SKM-1 (cell line): ENCODE measurements around the gene CCDC88C.

Experiments used
- DNase-seq: peaks from one replicate; lab custom pipeline; 2025; ENCODE audit not compliant: unreplicated experiment; lab: John Stamatoyannopoulos, UW

The CCDC88C gene

GRCh38 chr14:91295851-91296796 lies 121.5 kb downstream of the CCDC88C start:
- DNase-seq, result no peak

GRCh38 chr14:91295276-91295845 lies 122.3 kb downstream of the CCDC88C start:
- DNase-seq, result no peak

- DNase-seq, result no peak
These were observed 123.5 kb downstream of the CCDC88C start for GRCh38 chr14:91294153-91294552.

DNA sequence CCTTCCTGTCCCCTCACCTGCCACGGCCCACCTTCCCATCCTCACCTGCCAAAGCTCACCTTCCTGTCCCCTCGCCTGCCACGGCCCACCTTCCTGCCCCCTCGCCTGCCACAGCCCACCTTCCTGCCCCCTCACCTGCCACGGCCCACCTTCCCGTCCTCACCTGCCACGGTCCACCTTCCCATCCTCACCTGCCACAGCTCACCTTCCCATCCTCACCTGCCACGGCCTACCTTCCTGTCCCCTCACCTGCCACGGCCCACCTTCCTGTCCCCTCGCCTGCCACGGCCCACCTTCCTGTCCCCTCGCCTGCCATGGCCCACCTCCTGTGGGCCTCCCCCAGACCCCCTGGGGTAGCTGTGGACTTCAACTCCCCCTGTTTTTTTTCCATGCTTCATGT lies 124.3 kb downstream of the CCDC88C start:
- DNase-seq, result no peak

DNA sequence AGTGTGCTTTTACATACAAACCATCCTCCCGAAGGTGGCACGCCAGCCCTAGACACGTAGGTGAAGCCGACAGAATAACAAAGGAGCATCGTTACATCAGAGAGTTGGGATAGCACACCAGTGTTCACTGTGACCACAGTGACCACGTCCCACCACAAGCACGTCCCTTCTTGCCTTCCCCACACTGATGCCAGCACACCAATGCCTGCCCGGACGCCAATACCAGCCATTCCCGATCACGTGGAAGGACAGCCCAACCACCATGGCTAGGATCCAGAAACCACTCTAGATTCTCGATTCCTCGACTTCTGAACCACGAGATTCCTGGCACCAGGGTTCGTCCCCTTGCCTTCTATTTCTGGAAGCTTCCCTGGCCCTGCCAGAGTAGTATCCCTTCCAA lies 125.1 kb downstream of the CCDC88C start:
- no peak for DNase-seq

GRCh38 chr14:91291786-91292405 lies 125.7 kb downstream of the CCDC88C start:
- no peak for DNase-seq

- DNase-seq, result no peak
These were observed 126.6 kb downstream of the CCDC88C start for GRCh38 chr14:91290986-91291385.

DNA sequence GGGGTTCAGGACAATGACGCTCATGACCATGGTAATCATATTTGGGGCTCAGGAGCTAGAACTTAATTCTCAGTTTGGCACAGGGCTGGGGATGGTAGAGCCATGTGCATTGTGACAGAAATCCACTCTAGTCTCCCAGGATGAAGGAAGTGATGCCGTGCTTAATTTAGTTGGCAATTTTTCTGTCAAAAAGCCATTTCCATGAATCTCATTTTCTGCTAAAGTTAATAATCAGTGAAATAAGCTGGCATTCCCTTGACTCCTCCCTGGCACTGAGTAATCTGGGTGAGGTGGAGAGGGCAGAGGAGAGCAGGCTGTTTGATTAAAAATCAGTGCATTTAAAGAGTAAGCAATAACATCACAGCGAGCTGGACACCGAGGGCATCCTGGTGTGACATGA lies 128.2 kb downstream of the CCDC88C start:
- no peak for DNase-seq

- no peak for DNase-seq
These were observed 128.7 kb downstream of the CCDC88C start for GRCh38 chr14:91288876-91289275.

GRCh38 chr14:91286530-91286937 lies 131.1 kb downstream of the CCDC88C start:
- DNase-seq, result no peak

- DNase-seq, result no peak
These were observed 132.7 kb downstream of the CCDC88C start for GRCh38 chr14:91284791-91285548.

- no peak for DNase-seq
These were observed 133.4 kb downstream of the CCDC88C start for GRCh38 chr14:91284146-91284790.

DNA sequence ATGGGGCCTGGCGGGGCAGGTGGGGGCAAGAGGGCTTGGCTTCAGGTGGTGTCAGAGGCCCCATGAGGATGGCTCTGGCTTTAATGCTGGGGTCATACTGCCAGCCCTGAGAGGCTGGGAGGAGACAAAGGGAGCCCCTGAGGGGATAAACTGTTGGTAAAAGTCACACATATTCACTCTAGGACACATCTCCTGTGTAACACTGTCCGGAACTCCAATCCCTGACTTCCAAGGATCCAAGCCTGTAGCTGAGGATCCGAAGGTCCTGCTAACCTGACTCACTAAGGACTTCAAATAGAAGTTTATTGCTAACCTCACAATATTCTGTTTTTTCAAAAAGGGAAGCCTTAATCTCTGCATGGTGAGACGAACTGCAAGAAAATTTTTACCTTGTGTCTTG lies 134.0 kb downstream of the CCDC88C start:
- DNase-seq, result no peak

DNA sequence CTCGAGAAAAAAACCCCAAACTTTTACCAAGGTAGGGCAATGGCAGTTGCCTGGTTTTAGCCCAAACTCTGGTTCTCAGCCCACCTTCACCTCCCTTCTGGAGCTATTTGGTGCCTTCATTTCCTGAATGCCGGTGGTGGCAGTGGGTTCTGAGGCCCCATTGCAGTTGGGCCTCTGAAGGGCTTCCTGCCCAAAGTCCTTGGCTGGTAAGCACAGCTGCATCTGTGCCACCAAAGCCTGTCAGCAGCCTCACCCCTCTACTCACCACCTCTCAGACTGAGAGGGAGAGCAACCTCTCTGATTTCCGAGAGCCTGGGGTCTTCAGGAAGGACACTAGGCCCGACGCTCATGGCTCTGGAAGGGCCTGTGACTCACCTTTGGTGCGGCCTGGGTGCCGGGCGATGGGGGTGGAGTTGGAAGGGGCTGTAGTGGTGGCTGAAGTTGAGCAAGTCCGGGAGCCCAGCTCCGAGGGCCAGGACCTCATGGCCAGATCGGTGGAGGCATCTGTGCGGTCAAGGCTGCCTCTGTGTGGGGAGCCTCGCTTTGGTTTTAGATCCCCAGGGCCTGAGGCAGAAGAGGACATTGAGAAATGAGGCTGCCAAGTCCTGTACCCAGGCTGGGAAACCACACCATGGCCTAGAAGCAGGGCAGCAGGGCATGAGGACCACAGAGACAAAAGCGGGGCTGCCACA lies 134.5 kb downstream of the CCDC88C start:
- DNase-seq, result no peak

DNA sequence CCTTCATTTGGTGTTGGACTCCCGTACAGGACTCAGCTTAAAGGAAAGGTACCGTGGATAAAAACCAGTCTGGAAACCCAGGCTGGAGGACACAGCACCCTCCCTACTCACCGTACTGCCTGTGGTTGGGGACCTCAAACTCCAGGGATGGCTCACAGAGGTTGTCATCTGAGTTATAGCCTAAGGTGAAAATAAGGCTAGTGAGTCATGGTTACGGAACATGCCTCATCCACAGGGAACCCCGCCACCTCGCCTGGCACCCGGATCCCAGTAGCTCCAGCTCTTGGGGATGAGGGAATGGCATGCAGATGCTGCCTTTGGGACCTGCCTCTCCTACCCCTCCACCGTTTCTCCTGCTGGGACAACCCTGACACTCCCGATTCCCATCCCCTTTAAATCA lies 136.3 kb downstream of the CCDC88C start:
- no peak for DNase-seq

DNA sequence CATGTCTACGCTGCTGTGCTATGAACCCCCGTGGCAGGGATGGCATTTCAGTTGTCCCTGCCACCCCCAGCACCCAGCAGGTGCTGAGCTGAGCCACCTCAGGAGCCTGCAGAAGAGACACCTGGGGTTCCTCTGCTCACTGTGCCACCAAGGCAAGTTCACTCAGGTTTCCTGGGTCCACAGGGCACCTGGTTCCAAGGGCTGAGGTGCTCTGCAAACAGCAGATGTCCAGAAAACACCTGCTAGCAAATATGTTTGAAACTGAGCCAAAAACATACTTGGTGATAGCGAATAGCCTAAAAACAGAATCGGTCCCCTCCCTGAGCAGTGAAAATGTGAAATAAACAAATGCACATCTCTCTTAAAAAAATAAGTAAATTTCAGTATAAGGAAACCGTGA lies 137.5 kb downstream of the CCDC88C start:
- no peak for DNase-seq

DNA sequence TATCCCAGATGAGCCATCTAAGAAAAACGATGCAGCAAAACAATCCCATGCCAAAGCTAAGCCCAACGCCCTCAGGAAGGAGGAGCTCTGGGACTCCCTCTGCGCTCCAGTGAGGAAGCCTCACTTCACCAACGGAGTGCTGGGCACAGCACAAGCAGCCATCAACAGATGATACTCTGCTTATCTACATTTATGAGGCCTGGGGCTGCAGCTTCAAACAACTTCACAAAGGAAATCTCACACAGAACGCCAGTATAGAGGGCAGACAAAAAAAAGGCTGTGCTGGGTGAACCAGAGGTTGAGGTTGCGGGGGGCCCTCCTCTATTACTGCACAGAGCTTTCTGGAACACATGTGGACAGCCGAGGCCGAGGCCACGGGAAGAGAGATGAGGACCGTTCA lies 138.3 kb downstream of the CCDC88C start:
- no peak for DNase-seq

GRCh38 chr14:91278383-91278715 lies 139.3 kb downstream of the CCDC88C start:
- no peak for DNase-seq

GRCh38 chr14:91277546-91278382 lies 139.9 kb downstream of the CCDC88C start:
- DNase-seq, result no peak

DNA sequence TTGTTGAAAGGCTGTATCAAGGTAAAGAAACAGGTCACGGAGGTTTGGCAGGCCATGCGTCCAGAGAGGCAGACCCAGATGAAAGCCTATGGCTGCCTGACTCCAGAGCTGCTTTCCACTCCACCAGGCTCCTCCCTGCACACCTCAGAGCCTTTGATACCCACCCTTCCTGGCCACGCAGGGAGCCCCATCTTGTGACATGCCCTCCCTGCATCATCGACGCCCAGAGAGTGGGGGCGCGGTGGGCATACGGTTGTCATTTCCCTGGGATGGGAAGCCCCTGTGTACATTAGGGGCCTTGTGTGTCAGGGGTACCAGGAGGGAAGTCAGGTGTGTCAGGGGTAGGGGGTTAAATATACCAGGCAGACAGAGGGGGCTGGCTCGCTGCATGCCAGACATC lies 142.8 kb downstream of the CCDC88C start:
- no peak for DNase-seq
